Measurements from ENCODE around the gene MECP2.

MECP2 gene

DNA sequence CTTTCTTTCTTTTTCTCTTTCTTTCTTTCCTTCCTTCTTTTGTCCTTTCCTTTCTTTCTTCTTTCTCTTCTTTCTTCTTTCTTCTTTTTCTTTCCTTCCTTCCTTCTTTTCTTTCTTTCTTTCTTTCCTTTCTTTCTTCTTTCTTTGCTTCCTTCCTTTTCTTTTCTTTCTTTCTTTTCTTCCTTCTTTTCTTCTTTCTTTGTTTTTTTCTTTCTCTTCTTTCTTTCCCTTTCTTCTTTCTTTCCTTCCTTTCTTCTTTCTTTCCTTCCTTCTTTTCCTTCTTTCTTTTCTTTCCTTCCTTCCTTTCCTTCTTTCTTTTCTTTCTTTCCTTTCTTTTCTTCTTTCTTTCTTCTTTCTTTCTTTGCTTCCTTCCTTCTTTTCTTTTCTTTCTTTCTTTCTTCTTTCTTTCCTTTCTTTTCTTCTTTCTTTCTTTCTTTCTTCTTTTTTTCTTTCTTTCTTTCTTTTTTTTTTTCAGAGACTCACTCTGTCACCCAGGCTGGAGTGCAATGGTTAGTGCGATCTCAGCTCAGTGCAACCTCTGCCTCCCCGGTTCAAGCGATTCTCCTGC is 106.4 kb downstream of the MECP2 start:
- DNase-seq (ENCODE audit: low read depth) = no peak
- TF ChIP-seq, protein P1, sequence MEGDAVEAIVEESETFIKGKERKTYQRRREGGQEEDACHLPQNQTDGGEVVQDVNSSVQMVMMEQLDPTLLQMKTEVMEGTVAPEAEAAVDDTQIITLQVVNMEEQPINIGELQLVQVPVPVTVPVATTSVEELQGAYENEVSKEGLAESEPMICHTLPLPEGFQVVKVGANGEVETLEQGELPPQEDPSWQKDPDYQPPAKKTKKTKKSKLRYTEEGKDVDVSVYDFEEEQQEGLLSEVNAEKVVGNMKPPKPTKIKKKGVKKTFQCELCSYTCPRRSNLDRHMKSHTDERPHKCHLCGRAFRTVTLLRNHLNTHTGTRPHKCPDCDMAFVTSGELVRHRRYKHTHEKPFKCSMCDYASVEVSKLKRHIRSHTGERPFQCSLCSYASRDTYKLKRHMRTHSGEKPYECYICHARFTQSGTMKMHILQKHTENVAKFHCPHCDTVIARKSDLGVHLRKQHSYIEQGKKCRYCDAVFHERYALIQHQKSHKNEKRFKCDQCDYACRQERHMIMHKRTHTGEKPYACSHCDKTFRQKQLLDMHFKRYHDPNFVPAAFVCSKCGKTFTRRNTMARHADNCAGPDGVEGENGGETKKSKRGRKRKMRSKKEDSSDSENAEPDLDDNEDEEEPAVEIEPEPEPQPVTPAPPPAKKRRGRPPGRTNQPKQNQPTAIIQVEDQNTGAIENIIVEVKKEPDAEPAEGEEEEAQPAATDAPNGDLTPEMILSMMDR (IDR thresholded peaks at IDR 0.05; ENCODE audit: low read length, missing control alignments) = no peak
- H3K4me3 ChIP-seq (replicated peaks; ENCODE audit: low read depth, low read length) = no peak overlapping the region

DNA sequence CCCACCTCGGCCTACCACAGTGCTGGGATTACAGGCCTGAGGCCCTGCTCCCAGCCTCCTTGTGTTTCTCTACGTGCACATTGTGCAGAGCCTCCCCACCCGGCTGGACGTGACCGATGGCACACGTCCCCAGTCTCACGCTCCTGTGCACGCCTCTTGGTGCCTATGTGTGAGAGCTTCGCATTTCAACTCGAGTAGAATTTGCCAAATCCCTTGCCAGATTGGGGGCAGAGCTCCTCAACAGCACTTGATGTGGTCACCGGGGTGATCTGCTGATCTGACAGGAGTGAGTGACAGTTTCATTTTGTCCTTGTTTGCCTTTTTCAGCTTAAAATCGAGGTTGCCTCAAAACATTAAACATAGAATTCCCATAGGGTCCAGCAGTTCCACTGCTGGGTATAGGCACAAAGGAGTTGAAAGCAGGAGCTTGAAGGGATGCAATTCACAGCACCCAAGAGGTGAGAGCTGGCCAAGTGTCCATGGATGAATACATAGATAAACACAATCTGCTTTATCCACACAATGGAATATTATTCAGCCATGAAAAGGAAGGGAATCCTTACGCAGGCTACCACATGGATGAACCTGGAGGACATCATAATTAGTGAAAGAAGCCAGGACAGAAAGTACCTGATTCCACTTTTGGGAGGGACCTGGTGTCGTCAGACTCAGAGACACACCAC is 107.4 kb downstream of the MECP2 start:
- DNase-seq (ENCODE audit: low read depth) = no peak
- H3K4me3 ChIP-seq (replicated peaks; ENCODE audit: low read depth, low read length) = no peak overlapping the region
- TF ChIP-seq, protein P1 (IDR thresholded peaks at IDR 0.05; ENCODE audit: low read length, missing control alignments) = no peak

DNA sequence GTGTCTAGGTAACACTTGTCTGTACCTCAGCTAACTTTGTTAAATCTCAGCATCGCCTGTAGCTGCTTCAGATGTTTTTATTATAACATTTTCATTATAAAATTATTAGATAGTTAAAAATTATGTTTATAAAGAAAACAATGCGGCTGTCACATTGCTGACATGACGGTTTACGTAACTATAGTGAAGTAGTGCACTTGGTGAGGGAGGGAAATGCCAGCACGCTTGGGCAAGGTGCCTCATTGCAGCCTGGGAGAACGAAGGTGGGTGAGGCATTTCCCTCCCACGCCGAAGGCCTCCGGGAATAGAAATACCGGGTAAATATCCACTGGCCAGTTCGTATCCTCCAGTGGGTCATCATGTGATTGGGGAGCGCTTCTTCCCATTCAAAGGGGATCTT is 109.0 kb downstream of the MECP2 start:
- no peak for DNase-seq (ENCODE audit: low read depth)
- TF ChIP-seq, protein P1 (IDR thresholded peaks at IDR 0.05; ENCODE audit: low read length, missing control alignments) = no peak
- H3K4me3 ChIP-seq (replicated peaks; ENCODE audit: low read depth, low read length) = no peak overlapping the region

DNA sequence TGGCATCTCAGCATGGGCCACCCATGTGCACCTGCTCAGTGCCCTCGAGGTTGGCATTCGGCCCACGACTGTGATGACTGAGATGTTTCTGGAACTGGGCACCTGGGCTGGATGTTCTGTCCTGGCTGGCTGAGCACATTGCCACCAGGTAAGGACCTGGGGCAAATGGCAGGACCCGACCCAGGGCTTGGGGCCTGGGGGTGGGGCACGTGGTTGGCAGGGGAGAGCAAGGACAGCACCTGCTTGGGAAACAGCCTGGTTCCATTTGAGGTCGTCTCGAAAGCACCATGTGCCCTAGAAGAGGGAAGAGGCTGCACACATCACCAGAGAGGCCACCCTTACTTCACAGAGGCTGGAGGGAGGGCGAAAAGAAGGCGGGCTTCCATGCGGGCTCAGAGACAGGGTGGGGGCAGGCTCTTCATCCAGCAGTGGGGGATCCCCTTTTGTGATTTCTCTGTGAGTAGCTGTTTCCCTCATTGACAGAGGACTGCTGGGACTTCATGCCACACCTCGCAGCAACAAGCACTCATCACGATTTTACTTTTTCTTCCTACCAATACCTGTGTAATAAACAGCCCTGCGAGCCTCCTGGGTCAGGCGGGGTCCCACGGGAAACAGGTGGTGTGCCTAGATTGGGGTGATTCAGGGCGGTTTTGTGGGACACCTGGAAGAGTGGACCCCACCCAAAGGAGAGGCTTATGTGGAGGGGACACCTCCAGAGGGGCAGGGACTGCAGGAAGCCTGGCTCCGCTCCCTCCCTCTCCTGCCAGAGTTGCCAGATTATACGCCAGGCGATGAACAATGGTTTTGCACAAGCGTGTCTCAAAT is 113.0 kb downstream of the MECP2 start:
- no peak for DNase-seq (ENCODE audit: low read depth)
- no peak overlapping the region for H3K4me3 ChIP-seq (replicated peaks; ENCODE audit: low read depth, low read length)
- TF ChIP-seq, protein P1 (IDR thresholded peaks at IDR 0.05; ENCODE audit: low read length, missing control alignments) = no peak

DNA sequence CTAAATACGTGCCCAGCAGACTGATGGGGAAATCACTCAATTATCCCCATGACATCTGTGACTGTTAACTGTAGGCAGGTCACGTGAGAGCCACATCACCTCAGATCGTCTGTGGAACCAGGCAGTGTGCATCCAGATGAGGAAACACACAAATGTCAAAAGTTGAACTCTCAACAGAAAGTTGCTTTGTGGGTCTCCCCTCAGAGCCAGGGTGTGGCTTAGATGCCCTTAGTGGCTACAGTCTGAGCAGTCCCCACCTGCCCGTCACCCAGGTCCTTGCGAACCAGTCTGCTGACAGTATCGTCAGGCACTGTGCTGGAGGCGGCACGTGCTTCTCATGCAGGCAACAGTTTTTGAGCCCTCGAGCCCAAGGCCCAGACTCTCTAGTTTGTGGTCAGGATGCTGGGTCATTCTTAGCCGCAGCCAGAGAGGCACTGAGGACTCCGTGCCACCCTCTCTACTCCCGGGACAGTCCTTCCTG is 114.2 kb downstream of the MECP2 start:
- TF ChIP-seq, protein P1 (IDR thresholded peaks at IDR 0.05; ENCODE audit: low read length, missing control alignments) = no peak
- no peak overlapping the region for H3K4me3 ChIP-seq (replicated peaks; ENCODE audit: low read depth, low read length)
- DNase-seq (ENCODE audit: low read depth) = no peak

DNA sequence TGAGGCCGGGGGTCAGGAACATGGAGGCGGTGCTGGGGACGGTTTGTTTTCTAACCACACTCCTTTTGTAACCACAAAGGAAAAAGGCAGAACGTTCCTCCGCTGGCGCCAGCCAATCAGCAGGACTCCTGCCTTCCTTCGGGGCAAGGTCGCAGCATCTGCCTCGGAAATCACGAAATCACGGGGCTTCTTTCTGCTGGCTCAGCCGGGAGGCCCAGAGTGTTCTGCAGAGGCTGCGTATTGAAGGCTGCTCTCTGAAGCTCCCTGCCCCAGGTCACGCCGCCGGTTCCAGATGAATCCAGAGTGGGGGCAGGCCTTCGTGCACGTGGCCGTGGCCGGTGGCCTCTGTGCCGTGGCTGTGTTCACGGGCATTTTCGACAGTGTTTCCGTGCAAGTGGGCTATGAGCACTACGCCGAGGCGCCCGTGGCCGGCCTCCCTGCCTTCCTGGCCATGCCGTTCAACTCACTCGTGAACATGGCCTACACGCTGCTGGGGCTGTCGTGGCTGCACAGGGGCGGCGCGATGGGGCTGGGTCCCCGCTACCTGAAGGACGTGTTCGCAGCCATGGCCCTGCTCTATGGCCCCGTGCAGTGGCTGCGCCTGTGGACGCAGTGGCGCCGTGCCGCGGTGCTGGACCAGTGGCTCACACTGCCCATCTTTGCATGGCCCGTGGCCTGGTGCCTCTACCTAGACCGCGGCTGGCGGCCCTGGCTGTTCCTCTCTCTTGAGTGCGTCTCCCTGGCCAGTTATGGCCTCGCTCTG is 115.6 kb downstream of the MECP2 start:
- H3K4me3 ChIP-seq (replicated peaks; ENCODE audit: low read depth, low read length) = no peak overlapping the region
- TF ChIP-seq, protein P1 (IDR thresholded peaks at IDR 0.05; ENCODE audit: low read length, missing control alignments) = no peak
- DNase-seq (ENCODE audit: low read depth) = no peak
